Measurements from ENCODE around the gene AQP12B.

Gene AQP12B

DNA sequence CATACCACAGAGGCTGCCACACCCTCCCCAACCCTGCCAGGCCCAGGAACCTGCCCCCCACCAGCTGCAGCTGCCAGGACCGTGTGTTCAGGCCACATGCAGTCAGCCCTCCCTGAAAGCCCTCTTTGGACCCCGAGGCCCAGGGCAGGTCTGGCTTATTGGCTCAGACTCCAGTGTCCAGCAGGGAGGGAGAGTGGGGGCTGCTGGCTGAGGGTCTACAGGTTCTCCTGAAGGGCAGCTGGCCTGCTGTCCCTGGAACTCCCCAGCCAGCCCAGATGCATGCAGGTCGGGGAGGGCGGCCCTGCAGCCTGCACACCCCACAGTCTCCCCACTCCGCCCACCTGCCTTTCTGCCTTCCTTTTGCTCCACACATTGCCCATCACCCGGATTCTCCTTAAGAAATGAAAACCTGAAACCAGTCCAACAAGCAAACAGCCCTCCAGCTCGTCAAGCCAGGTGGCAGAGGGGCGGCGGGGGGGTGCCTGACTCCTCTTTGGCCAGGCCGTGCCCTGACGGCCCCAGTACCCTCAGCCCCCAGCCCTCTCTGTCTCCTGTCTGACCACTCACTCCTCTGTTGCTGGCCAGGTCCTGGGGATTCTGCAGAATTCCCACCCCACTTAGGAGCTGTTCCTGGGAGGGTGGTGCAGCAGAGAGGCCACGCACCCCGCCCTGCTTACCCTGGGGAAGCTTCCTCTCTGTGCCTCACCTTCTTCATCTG lies 39.4 kb downstream of the AQP12B start:
- ATAC-seq = no peak
- TF ChIP-seq RARB (CRISPR knock-in tag; IDR thresholded peaks at IDR 0.05) (no peak), ZFP3 (CRISPR knock-in tag; IDR thresholded peaks at IDR 0.05) (no peak), CSDC2 (CRISPR knock-in tag; IDR thresholded peaks at IDR 0.05) (no peak), ZNF8 (CRISPR knock-in tag; IDR thresholded peaks at IDR 0.05) (no peak), ARNTL (CRISPR knock-in tag; IDR thresholded peaks at IDR 0.05; ENCODE audit: borderline replicate concordance, low read depth) (no peak), ZNF565 (CRISPR knock-in tag; conservative IDR thresholded peaks at IDR 0.05; ENCODE audit: low read depth) (no peak), GLIS3 (CRISPR knock-in tag; IDR thresholded peaks at IDR 0.05) (no peak), TOX (CRISPR knock-in tag; IDR thresholded peaks at IDR 0.05; ENCODE audit: borderline replicate concordance) (no peak), ESRRG (CRISPR knock-in tag; IDR thresholded peaks at IDR 0.05) (no peak), TCF4 (CRISPR knock-in tag; IDR thresholded peaks at IDR 0.05; ENCODE audit: borderline replicate concordance) (no peak), ZFP30 (CRISPR knock-in tag; IDR thresholded peaks at IDR 0.05) (no peak), SNAI2 (CRISPR knock-in tag; IDR thresholded peaks at IDR 0.05) (no peak)
- TF ChIP-seq, protein P1, sequence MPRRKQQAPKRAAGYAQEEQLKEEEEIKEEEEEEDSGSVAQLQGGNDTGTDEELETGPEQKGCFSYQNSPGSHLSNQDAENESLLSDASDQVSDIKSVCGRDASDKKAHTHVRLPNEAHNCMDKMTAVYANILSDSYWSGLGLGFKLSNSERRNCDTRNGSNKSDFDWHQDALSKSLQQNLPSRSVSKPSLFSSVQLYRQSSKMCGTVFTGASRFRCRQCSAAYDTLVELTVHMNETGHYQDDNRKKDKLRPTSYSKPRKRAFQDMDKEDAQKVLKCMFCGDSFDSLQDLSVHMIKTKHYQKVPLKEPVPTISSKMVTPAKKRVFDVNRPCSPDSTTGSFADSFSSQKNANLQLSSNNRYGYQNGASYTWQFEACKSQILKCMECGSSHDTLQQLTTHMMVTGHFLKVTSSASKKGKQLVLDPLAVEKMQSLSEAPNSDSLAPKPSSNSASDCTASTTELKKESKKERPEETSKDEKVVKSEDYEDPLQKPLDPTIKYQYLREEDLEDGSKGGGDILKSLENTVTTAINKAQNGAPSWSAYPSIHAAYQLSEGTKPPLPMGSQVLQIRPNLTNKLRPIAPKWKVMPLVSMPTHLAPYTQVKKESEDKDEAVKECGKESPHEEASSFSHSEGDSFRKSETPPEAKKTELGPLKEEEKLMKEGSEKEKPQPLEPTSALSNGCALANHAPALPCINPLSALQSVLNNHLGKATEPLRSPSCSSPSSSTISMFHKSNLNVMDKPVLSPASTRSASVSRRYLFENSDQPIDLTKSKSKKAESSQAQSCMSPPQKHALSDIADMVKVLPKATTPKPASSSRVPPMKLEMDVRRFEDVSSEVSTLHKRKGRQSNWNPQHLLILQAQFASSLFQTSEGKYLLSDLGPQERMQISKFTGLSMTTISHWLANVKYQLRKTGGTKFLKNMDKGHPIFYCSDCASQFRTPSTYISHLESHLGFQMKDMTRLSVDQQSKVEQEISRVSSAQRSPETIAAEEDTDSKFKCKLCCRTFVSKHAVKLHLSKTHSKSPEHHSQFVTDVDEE (CRISPR knock-in tag; IDR thresholded peaks at IDR 0.05) = no peak
- TF ChIP-seq, protein P2, sequence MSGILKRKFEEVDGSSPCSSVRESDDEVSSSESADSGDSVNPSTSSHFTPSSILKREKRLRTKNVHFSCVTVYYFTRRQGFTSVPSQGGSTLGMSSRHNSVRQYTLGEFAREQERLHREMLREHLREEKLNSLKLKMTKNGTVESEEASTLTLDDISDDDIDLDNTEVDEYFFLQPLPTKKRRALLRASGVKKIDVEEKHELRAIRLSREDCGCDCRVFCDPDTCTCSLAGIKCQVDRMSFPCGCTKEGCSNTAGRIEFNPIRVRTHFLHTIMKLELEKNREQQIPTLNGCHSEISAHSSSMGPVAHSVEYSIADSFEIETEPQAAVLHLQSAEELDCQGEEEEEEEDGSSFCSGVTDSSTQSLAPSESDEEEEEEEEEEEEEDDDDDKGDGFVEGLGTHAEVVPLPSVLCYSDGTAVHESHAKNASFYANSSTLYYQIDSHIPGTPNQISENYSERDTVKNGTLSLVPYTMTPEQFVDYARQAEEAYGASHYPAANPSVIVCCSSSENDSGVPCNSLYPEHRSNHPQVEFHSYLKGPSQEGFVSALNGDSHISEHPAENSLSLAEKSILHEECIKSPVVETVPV (CRISPR knock-in tag; IDR thresholded peaks at IDR 0.05) = no peak

DNA sequence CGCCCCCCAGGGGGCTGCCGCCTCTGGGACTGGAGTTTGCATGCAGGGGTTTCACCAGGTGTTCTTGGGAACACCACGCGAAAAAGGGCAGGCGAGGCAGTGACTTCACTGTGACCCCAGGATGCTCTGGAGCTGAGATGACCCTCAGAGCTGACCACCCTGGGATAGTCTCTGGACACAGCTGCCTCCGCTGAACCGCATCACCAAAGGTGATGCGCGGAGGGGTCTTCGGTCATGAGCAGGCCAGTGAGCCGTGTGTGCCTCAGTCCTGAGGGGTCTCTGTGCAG lies 39.9 kb downstream of the AQP12B start:
- TF ChIP-seq BACH2 (CRISPR knock-in tag; IDR thresholded peaks at IDR 0.05; ENCODE audit: borderline replicate concordance) = no peak
- no peak for TF ChIP-seq ZFP3 (CRISPR knock-in tag; IDR thresholded peaks at IDR 0.05)
- TF ChIP-seq ZNF8 (CRISPR knock-in tag; IDR thresholded peaks at IDR 0.05) = no peak
- no peak for ATAC-seq

DNA sequence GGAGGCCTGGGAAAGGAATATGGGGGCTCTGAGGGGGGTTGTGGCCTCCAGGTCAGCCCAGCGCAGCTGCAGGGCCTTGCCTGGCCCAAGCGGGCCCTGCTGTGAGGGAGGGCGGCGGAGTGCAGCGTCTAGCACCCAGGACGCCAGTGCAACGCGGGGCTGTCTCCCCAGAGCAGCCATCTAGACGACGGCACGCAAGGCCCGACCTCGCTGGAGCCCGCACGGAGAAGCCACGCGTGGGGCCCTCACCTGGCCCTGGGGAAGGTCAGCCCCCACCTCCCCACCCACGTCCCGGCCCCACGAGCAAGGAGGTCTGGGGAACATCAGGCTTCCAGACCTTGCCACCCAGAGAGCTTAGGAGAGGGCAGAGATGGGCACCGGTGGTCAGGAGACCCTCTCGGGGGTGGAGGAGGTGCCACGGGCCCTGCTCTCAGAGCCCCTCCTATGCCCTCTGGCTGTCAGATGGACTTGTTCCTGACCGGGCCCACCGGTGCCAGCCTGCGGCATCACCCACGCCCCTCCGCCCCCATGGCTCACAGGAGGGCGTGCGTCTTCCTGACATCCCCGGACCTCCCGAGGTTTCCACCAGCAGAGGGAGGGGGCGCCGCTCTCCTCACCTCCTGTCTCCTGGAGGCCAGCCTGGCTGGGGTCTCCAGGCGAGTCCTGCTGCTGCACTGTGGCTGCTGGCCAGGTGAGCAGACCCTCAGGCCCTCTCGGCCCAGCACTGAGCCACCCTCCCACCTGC lies 40.5 kb downstream of the AQP12B start:
- ATAC-seq = no peak

More for the DNA sequence above, 40.5 kb downstream of the AQP12B start:
- TF ChIP-seq, protein P3, sequence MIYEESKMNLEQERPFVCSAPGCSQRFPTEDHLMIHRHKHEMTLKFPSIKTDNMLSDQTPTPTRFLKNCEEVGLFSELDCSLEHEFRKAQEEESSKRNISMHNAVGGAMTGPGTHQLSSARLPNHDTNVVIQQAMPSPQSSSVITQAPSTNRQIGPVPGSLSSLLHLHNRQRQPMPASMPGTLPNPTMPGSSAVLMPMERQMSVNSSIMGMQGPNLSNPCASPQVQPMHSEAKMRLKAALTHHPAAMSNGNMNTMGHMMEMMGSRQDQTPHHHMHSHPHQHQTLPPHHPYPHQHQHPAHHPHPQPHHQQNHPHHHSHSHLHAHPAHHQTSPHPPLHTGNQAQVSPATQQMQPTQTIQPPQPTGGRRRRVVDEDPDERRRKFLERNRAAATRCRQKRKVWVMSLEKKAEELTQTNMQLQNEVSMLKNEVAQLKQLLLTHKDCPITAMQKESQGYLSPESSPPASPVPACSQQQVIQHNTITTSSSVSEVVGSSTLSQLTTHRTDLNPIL (CRISPR knock-in tag; IDR thresholded peaks at IDR 0.05; ENCODE audit: low read depth) = no peak
- TF ChIP-seq, protein P1 (CRISPR knock-in tag; IDR thresholded peaks at IDR 0.05) = no peak
- TF ChIP-seq BACH2 (CRISPR knock-in tag; IDR thresholded peaks at IDR 0.05; ENCODE audit: borderline replicate concordance) (no peak), PPARA (CRISPR knock-in tag; IDR thresholded peaks at IDR 0.05; ENCODE audit: borderline replicate concordance) (no peak), TOX (CRISPR knock-in tag; IDR thresholded peaks at IDR 0.05; ENCODE audit: borderline replicate concordance) (no peak), GLIS3 (CRISPR knock-in tag; IDR thresholded peaks at IDR 0.05) (no peak), SNAI2 (CRISPR knock-in tag; IDR thresholded peaks at IDR 0.05) (no peak), ZNF70 (CRISPR knock-in tag; IDR thresholded peaks at IDR 0.05) (no peak)

All from SK-N-SH treated with all-trans-retinoic acid at 6 μM for 48 hours (cell line).